ENCODE data around the gene TAS2R43.
"Not testable (repeated sequence)": the region's sequence is repeated elsewhere in the genome, so short reads cannot be mapped to it uniquely, and the experiment has no call there.

TAS2R43 gene

DNA sequence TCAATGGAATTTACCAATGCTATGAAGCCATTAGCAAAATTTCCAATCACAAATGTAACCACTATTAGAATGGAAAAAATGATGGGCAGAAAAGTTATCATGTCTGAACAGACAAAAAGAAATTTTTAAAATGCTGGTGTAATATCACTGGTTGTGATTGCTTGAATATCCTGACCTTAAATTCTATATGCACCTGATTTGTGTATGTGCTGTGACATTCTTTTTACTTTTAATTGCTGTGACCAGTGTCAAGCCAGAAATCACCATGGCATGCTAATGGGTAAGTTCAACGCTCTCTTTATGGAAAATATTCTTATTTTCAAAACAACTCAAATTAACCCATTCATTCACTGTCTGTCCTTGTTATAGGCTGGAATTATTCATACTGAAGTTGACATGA, 29.9 kb downstream of the TAS2R43 start, which contains the start of gene TAS2R46:
TSS of gene TAS2R46 (minus strand) at position 101 of the 400 bp plus-strand sequence. CDS start at position 101, 0 bp downstream.
- not testable (repeated sequence) for H3K4me3 ChIP-seq (ENCODE audit: low read depth, low read length)

DNA sequence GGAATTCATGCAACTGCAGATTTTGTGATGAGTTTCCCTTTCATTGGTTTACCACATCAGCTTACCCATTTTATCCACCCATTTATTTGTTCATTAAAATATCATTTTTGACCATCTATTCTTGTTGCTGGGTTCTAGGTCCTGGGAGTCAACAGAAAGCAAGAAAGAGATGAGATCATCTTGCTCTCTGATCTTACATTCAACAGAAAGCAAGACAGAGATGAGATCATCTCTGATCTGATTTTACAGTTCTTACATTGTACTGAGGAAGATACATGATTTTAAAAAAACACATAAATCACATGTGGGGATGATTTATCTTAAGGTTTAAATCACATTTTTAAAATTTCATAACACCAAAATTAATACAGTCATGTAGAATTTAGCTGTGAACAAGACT, 32.3 kb downstream of the TAS2R43 start:
- H3K4me3 ChIP-seq (ENCODE audit: low read depth, low read length) = no peak overlapping the region

DNA sequence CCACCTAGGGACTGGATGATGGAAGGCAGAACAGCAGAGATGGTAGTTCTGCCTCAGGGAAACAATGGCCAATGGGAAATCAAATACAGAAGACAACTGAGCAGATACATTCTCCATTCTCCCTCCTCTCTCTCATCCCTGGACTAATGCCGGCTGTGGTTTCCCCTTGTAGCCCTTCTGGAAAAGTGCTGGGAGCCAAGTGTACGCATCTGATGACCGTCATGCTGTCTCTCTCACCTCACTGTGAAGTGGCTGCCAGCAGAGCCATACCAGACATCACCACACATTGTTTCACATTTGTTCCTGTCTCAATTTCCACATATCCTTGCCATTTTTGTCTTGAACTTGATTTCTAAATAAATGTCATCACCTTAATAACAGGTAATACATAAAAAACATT, 33.1 kb downstream of the TAS2R43 start:
- no peak overlapping the region for H3K4me3 ChIP-seq (ENCODE audit: low read depth, low read length)

DNA sequence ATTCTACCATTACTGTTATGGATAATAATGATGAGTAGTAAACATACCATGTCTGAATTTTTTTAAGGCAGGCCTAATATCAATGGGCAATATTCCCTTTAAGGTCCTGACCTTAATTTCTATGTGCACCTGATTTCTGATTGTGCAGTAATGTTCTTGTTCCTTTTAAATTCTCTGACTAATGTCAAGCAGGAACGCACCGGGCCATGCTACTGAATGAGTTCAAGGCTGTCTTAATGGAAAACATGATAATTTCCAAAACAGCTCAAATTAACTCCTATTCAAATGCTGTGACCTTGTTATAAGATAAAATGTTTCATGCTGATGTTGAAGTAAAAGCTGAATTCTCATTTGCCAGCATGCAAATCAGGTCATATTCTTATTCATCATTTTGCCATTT, 36.8 kb downstream of the TAS2R43 start:
- H3K4me3 ChIP-seq (ENCODE audit: low read depth, low read length) = no peak overlapping the region

DNA sequence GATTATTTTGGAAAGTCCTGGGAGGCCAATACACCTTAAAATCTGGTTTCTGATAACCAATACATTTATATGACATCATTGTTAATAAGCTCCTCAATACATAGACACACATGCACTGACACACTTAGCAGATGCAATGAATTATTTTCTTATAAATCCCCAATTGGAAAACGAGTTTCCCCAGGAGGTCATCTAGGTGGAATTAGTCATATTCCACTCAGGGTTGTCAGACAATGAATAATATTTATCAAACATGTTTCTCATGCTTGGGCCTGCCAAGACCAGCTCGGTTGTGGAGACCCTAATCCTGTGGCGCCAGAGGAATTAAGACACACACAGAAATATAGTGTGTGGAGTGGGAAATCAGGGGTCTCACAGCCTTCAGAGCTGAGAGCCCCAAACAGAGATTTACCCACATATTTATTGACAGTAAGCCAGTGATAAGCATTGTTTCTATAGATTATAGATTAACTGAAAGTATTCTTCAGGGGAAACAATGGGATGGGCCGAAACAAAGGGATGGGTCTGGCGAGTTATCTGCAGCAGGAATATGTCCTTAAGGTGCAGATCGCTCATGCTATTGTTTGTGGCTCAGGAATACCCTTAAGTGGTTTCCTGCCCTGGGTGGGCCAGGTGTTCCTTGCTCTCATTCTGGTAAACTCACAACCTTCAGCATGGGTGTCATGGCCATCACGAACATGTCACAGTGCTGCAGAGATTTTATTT, 42.1 kb downstream of the TAS2R43 start:
- H3K4me3 ChIP-seq (ENCODE audit: low read depth, low read length) = not testable (repeated sequence)

DNA sequence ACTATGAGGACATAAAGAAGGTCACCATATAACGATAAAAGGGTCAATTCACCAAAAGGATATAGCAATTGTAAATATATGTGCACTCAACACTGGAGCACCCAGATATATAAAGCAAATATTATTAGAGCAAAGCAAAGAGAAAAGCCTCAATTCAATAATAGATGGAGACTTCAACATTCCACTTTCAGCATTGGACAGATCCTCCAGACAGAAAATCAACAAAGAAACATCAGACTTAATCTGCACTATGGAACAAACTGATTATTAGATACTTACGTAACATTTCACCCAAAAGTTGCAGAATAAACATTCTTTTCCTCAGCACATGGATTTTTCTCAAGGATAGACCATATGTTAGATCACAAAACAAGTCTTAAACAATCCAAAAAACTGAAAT, 50.7 kb downstream of the TAS2R43 start:
- H3K4me3 ChIP-seq (ENCODE audit: low read depth, low read length) = not testable (repeated sequence)
